ENCODE results near the gene SPATA7. TPM values are rescaled to one million over a fixed set of nuclear protein-coding genes. Genes with fewer than 3 reads are reported as not detected.

The SPATA7 gene
- total and polyA plus RNA-seq, 9 of the 15 experiments (the other 6 are each of a cell fraction or from before 2014, with no cell fraction given) = 0.80 to 3.3 (median 2.5) TPM

- TF ChIP-seq REST (IDR thresholded peaks at IDR 0.05; ENCODE audit: borderline replicate concordance) = no peak
- no peak for TF ChIP-seq REST (CRISPR knock-in tag; IDR thresholded peaks at IDR 0.05; ENCODE audit: low read depth)
- TF ChIP-seq ZBTB26 (CRISPR knock-in tag; IDR thresholded peaks at IDR 0.05) = no peak
These were observed at the start of gene SPATA7 (continued) for GRCh38 chr14:88385212-88386101.
